GM19099 (cell line): ENCODE results near the gene TMA7.

ENCODE experiments used
- POLR2A ChIP-seq: IDR thresholded peaks from 3 replicates; pipeline ENCODE4 v1.6.1; 2011; ENCODE audit warnings: low read depth; ENCODE audit not compliant: insufficient read length; ENCODE audit errors: extremely low read depth

TMA7 gene

GRCh38 chr3:48478626-48479555, 38.8 kb downstream of the TMA7 start:
- TF ChIP-seq POLR2A: peak; percentile 33

GRCh38 chr3:48486952-48487351, 46.9 kb downstream of the TMA7 start:
- TF ChIP-seq POLR2A: no peak

- no peak for TF ChIP-seq POLR2A
Measured at GRCh38 chr3:48492461-48493202, 52.6 kb downstream of the TMA7 start.

GRCh38 chr3:48493203-48493501, 53.1 kb downstream of the TMA7 start:
- TF ChIP-seq POLR2A: no peak
